Activated CD8-positive, alpha-beta memory T cell treated with anti-CD3 and anti-CD28 coated beads for 24 hours (primary cell): ENCODE results near the gene GTPBP8.
"Not testable (repeated sequence)": the region's sequence is repeated elsewhere in the genome, so short reads cannot be mapped to it uniquely, and the experiment has no call there.

ENCODE experiments used
- DNase-seq: peaks from one replicate; pipeline ENCODE4 v3.0.0-alpha.2; 2020

The GTPBP8 gene

DNA sequence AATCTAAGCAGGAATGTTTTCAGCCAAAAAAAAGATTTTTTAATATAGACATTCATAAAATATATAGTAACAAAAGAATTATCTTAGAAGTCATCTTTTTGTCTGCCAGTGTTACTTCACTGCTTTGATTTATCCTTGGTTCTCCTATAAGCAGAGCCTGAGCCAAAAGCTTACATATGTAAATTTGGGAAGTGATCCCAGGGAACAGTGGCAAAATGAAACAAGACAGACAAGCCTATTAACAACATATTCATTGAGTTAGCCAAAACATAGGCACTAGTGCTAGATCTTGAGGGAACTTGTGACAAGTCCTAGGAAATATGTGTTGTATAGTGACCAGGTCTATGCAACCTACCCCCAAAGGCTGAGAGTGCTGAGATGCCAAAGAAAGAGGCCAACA, 11.3 kb downstream of the GTPBP8 start:
- no peak for DNase-seq

DNA sequence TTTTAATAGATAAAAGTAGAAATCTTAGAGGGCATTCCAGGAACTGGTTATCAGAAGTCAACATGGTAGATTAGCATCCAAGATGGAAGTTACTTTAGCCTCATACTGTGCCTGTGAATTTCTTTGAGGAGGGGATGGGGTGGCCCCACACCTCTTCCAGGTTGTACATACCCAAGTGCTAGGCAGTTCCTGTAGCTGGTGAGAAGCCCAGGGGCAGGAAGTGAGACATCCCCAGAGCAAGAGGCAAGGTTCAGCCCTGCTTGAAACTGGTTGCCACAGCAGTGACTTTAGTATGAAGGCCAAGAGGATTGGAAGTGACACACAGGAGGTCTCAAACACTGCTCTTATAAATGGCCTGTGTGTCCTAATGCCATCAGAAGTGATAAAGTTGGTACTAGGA, 11.9 kb downstream of the GTPBP8 start:
- DNase-seq, result no peak

DNA sequence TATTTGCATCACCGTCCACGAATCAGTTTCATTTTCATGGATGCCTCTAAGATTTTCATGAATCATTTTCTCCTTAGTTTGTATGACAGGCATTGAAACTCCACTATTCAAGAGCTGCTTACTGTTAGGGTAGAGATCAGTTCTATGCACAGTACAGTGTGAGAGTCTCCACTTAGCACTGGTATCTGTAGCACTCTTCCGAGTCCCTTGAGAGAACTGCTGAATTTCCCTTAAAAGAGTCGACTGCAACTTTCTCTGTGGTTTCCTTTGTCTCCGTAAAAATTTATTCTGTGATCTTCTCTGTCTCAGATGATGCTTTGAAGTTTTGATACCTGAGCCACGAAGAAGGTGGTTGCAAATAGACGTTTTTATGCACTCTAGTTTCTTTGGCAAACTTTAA, 14.8 kb downstream of the GTPBP8 start:
- no peak for DNase-seq

DNA sequence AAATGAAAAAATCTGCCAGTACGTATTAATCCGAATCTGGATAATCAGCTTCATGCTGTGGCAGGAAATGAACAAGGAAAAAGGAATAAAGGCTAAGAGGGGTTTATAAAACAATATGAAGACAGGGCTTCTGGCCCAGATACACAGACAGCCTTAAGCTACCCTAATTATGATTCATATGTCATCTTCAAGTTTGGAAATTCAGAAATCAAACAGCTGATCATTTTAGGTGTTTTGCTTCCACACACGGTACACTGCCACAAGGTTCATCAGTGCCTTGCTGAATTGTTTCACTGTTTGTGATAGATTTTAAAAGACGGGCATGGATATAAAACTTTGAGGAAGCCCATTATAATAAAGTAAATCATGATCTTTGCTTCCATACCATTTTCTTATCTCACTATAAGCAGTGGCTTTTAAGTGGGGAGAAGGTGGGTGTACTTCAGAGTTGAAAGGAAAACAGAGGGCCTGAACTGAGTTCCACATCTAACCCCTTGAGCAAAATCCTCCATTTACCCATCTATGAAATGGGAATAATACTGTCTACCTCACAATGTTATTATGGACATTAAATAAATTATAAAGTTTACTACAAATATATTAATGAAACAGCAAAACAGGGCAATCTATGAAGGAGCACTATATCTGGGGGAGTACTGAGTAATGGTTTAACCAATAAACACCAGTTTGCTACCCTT, 15.7 kb downstream of the GTPBP8 start:
- no peak for DNase-seq

DNA sequence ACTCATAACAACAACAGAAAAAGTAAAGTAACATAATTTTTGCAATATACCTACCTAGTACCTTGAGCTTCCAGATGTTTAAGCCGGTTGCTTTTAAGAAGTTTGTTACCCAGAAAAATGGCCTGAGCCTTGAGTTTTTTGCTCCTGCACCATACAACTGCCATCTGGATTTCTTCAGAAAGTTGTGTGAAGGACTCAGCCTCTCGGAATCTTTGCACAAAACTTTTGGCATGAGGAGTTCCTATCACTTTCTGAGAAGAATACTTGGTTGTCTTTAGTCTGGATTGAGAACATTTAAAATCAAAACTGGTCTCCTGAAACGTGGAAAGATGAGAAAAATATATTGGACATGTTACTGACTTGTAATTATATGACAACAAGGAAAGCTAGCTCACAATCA, 17.3 kb downstream of the GTPBP8 start:
- DNase-seq, result no peak

DNA sequence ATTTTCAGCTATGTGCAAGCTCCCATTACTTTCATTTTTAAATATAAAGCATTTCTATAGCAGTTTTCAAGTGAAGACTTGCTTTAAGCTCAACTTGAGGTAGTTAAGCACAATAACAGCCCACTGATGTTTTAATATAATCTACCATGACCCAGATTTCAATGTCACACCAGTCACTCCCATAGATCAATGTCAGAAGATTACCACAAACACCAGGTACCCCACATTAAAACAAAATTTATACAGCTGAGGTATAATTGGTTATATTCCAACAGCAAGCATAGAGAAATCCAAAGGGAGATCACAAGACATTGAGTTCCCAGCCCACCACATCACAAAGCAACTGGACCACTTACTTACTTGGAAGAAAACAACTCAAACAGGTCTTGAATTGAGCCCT, 22.8 kb downstream of the GTPBP8 start:
- no peak for DNase-seq

DNA sequence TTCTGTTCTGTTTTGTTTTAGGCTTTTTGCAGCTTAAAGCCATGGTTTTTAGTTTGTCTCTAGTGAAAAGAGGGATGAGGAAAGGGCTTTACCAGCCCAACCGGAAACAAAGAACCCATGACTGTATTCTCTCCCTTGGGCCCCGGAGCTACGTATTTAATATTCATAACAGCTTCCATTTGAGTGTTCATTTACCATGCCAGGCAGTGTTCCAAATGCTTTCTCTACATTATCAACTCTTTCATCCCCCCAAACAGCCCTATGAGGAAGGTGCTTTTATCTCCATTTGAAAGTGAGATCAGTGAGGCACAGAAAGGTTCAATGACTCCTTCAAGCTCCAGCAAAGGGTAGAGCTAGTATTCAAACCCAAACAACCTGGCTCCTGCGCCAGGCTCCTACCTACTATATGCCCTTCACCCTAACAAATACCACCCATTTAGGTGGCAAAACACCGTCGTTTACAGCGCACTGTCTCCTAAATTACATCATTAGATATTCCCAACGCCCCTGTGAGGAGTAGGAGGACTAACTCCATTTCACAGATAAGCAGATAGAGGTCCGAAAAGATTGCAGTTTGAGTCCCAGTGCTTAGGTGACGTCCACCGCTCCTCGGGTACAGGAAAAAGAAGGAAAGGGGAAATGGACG, 27.9 kb downstream of the GTPBP8 start:
- no peak for DNase-seq

DNA sequence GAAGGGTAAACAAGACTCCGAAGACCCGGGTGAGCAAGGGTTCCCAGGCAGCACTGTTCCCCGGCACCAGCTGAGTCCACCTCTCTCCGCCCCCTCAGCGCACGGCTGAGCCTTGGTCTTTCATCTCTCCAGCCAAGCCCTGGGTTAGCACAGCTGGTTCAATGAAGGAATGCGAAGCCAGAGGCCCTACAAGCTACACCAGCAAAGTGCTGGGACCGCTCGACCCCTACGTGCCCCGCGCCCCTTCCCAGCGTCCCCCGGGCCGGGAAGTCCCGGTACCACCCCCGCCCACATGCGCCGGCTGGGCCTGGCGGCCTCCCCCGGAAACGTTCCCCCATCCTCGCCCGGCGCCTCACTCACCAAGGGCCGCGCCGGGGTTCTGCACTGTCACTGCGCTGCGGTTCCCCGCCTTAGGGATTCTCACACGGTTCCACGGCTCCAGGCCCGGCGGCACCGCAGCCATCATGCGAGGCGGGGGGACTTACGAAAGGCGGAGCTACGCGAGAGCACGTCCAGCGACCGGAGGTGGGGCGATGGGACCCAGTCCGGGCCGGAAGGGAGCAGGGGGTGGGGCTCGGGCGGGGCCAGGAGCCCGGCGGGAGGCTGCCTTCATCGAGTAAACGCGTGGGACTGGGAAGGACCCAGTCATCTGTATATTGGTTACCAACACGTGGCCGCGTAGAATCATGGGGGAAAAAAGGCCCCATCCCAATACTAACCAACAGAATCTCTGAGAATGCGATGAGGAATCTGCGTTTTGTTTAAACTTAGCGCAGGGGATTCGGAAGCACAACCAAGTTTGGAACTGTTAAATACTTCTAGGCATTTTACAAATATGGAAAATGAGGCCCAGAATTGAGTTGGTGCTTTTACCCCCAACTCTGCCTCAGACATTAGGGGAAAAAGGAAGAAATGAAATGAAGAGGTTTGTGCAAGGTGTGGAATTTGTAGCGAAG, 28.7 kb downstream of the GTPBP8 start:
- DNase-seq, result peak; percentile 96

DNA sequence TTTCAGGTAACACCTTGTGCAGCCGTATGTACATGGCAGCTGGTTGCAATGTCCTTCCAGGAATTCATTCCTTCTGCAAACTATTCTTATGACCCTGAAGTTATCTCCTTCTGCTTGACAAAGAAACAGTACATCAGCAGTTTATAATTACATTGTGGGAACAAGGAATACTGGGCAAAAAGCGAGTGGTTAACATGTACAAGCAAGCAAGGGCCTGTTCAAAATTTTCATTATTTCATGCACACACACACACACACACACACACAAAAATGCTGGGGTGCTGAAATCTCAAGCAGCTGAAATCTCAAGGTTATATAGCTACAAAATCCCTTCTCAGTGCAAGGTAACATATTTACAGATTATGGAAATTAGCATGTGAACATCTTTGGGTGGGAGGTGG, 30.7 kb downstream of the GTPBP8 start:
- no peak for DNase-seq

DNA sequence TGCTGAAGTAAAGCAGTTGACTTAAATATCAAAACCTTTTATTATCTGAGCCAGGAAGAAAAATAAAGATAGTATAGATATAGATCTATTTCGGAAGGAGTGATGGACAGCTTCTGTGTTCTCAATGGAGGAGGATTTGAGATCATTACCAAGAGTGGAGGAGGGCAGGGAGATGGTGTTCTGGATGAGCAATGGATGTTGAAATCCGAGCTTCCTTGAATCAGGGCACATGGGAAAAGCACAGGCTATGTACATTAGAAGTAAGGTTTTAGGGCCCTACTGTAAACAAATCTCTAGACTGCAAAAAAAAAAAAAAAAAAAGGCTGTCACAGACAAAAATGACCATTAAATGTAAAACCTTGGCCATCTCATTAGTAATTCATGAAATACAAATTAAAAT, 43.2 kb downstream of the GTPBP8 start:
- no peak for DNase-seq

DNA sequence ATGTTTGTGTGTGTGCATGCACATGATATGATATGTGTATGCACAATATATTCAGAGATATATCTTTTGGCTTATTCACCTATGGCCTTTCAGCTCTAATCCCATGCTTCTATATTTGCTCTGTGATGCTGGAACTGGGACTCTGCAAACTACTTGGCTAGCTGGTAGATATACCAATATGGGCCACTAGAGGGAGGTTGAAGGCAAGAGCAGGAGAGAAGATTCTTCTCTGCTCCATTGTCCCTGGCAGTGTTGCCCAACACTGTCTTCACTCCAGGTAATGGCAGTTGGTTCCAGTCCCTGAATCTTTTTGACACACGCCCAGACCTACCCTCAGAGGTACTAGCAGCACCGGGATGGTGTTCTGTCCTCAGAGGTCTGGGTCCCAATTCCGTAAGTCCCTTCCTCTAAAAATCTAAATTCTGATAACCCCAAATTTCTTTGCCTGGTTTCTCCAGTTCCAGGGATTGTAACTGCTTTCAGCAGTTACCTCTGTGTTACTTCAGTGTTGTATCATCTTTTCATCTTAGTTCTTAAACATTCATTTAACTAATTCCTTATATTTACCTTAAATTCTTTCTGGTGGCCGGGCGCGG, 44.7 kb downstream of the GTPBP8 start:
- DNase-seq, result no peak

DNA sequence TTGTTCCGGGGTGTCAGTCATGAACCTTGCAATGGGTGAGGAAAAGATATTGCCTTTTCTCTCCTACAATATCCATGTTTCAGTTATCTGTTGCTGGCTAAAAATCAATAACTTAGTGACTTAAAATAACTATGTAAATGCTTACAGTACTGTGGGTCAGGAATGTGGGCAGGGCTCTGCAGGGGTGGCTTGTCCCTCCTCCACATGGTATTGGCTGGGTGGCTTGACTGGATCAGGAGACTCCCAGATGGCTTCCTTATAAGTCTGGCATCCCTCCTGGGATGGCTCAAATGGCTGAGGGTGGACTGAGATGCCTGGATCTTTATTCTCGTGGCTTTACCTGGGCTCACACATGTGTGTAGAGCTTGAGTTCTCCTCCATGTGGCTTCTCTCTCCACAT, 47.5 kb downstream of the GTPBP8 start:
- DNase-seq, result no peak

DNA sequence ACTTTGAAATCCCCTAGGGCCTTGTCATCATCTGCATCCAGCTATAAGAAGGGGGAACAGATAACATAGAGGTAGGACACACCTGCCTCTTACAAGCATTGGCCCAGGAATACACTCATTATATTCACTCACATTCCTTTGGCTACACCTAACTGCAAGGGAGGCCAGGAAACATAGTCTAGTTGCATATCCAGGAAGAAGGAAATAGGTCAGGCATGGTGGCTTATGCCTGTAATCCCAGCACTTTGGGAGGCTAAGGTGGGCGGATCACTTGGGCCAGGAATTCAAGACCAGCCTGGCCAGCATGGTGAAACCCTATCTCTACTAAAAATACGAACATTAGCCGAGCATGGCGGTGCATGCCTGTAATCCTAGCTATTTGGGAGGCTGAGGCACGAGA, 48.8 kb downstream of the GTPBP8 start:
- no peak for DNase-seq

DNA sequence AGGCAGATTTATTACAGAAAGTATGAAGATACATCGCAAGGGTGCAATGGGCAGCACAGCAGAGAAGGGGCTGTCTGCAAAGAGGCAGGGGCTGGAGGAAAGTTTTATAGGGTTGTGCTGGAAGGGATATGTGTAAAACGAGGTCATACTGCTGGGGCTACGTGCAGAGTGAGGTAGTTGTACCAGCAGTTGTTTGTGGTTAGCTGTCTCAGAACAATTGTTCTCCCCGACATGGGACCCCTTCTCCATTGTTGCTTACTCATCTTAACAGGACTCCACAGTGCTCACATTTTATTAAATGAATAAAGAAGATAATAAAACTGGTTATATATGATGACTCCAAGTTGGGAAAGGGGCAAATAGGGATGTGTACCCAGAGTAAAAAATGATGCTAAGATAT, 49.4 kb downstream of the GTPBP8 start:
- DNase-seq, result no peak

DNA sequence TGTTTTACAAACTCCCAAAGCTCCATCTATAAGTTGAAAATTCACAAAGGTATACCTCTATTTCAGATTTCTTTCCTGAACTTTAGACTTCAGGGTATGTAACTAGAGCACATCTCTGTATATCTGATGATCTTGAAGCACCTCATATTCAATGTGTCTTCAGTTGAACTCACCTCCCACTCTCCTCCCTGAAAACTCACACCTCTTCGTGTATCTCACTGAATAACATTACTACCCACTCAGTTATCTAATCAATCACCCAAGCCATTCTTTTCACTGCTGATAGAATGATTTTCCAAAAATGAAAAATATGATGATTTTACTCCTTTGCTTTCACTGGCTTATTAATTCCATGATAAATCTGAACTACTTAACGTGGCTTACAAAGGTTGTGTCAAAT, 52.9 kb downstream of the GTPBP8 start:
- no peak for DNase-seq

DNA sequence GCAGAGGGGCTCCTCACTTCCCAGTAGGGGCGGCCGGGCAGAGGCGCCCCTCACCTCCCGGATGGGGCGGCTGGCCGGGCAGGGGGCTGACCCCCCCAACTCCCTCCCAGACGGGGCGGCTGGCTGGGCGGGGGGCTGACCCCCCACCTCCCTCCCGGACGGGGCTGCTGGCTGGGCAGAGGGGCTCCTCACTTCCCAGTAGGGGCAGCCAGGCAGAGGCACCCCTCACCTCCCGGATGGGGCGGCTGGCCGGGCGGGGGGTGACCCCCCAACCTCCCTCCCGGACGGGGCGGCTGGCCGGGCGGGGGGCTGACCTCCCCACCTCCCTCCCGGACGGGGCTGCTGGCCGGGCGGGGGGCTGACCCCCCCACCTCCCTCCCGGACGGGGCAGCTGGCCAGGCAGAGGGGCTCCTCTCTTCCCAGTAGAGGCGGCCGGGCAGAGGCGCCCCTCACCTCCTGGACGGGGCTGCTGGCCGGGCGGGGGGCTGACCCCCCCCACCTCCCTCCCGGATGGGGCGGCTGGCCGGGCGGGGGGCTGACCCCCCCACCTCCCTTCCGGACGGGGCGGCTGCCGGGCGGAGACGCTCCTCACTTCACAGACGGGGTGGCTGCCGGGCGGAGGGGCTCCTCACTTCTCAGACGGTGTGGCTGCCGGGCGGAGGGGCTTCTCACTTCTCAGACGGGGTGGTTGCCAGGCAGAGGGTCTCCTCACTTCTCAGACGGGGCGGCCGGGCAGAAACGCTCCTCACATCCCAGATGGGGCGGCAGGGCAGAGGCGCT, 55.6 kb downstream of the GTPBP8 start:
- DNase-seq, result not testable (repeated sequence)

DNA sequence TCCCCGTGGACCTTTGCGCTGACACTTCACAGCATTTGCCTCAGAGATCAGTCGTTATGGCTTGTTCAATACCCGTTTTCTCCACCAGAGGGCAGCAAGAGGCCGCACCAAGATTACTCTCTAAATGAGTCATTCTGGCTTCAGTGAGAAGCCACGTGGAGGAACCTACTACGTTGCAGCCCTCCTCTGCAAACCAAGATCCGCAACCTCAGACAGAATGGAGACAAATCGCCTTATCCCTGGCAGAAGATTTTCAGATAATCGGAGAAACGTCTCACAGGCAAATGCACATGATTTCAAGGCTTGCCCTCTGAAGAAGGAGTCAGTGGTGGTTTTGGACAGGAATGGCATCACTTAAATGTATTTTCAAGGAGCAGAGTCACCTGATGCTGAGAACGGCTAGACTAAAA, 60.5 kb downstream of the GTPBP8 start:
- DNase-seq, result peak; percentile 94
